ENCODE results near the gene KLHDC9.

Gene KLHDC9

GRCh38 chr1:161074676-161075368 lies 23.3 kb upstream of the KLHDC9 start:
- TF ChIP-seq Cebpa-rat (IDR thresholded peaks at IDR 0.05): no peak
- no peaks in the 10 kb centered on the region for H3K27me3 ChIP-seq

GRCh38 chr1:161076410-161076809 lies 21.8 kb upstream of the KLHDC9 start:
- Histone ChIP-seq H3K36me3 (no peaks in the 10 kb centered on the region), H3K27me3 (no peaks in the 10 kb centered on the region), H4K20me1 (no peaks in the 10 kb centered on the region), H3K9me3 (no peaks in the 10 kb centered on the region), H3K4me1 (peaks cover 8% of the 10 kb centered on the region), H3K27ac (no peak overlapping the region), H3K4me2 (no peak overlapping the region), H3K9ac (no peak overlapping the region), H3K4me3 (no peak overlapping the region)
- TF ChIP-seq Cebpa-rat (IDR thresholded peaks at IDR 0.05): no peak

More at GRCh38 chr1:161074676-161075368, 23.3 kb upstream of the KLHDC9 start:
- H3K9me3 ChIP-seq: no peaks in the 10 kb centered on the region
- no peak overlapping the region for H3K9ac ChIP-seq
- no peaks in the 10 kb centered on the region for H3K36me3 ChIP-seq
- no peak overlapping the region for H3K4me3 ChIP-seq
- peaks cover 24% of the 10 kb centered on the region for H3K4me1 ChIP-seq
- H3K4me2 ChIP-seq: no peak overlapping the region
- H4K20me1 ChIP-seq: no peaks in the 10 kb centered on the region
- no peak overlapping the region for H3K27ac ChIP-seq

GRCh38 chr1:161077426-161077825 lies 20.7 kb upstream of the KLHDC9 start:
- Histone ChIP-seq H3K9me3 (no peaks in the 10 kb centered on the region), H3K27ac (no peak overlapping the region), H4K20me1 (no peaks in the 10 kb centered on the region), H3K9ac (no peak overlapping the region), H3K27me3 (no peaks in the 10 kb centered on the region), H3K36me3 (no peaks in the 10 kb centered on the region), H3K4me1 (no peaks in the 10 kb centered on the region), H3K4me3 (no peak overlapping the region), H3K4me2 (no peak overlapping the region)
- no peak for TF ChIP-seq Cebpa-rat (IDR thresholded peaks at IDR 0.05)

GRCh38 chr1:161079436-161080110 lies 18.6 kb upstream of the KLHDC9 start:
- Histone ChIP-seq H3K36me3 (no peaks in the 10 kb centered on the region), H3K27me3 (no peaks in the 10 kb centered on the region), H3K27ac (no peak overlapping the region), H3K9ac (no peak overlapping the region), H3K4me1 (no peaks in the 10 kb centered on the region), H3K4me3 (no peak overlapping the region), H3K4me2 (no peak overlapping the region), H3K9me3 (no peaks in the 10 kb centered on the region), H4K20me1 (no peaks in the 10 kb centered on the region)
- TF ChIP-seq Cebpa-rat (IDR thresholded peaks at IDR 0.05): no peak

- Histone ChIP-seq H3K27ac (no peak overlapping the region), H3K9ac (no peak overlapping the region), H4K20me1 (no peaks in the 10 kb centered on the region), H3K4me1 (no peaks in the 10 kb centered on the region), H3K36me3 (no peaks in the 10 kb centered on the region), H3K4me3 (no peak overlapping the region), H3K27me3 (no peaks in the 10 kb centered on the region), H3K9me3 (no peaks in the 10 kb centered on the region), H3K4me2 (no peak overlapping the region)
- no peak for TF ChIP-seq Cebpa-rat (IDR thresholded peaks at IDR 0.05)
Observed at GRCh38 chr1:161080441-161081405, 17.4 kb upstream of the KLHDC9 start.

GRCh38 chr1:161081519-161081918 lies 16.6 kb upstream of the KLHDC9 start:
- H3K9ac ChIP-seq: no peak overlapping the region
- H3K36me3 ChIP-seq: no peaks in the 10 kb centered on the region
- no peak overlapping the region for H3K4me2 ChIP-seq
- no peak overlapping the region for H3K4me3 ChIP-seq
- H3K27me3 ChIP-seq: no peaks in the 10 kb centered on the region
- no peaks in the 10 kb centered on the region for H3K9me3 ChIP-seq
- no peak overlapping the region for H3K27ac ChIP-seq
- no peak for TF ChIP-seq Cebpa-rat (IDR thresholded peaks at IDR 0.05)
- H4K20me1 ChIP-seq: no peaks in the 10 kb centered on the region
- no peaks in the 10 kb centered on the region for H3K4me1 ChIP-seq

GRCh38 chr1:161082483-161082882 lies 15.7 kb upstream of the KLHDC9 start:
- no peak overlapping the region for H3K4me3 ChIP-seq
- H3K4me1 ChIP-seq: no peaks in the 10 kb centered on the region
- no peaks in the 10 kb centered on the region for H3K27me3 ChIP-seq
- no peaks in the 10 kb centered on the region for H3K36me3 ChIP-seq
- no peak overlapping the region for H3K4me2 ChIP-seq
- TF ChIP-seq Cebpa-rat (IDR thresholded peaks at IDR 0.05): no peak
- no peak overlapping the region for H3K9ac ChIP-seq
- H4K20me1 ChIP-seq: no peaks in the 10 kb centered on the region
- H3K9me3 ChIP-seq: no peaks in the 10 kb centered on the region
- H3K27ac ChIP-seq: no peak overlapping the region

GRCh38 chr1:161082996-161083747 lies 15.0 kb upstream of the KLHDC9 start:
- Histone ChIP-seq H3K4me3 (no peak overlapping the region), H4K20me1 (no peaks in the 10 kb centered on the region), H3K4me2 (no peak overlapping the region), H3K36me3 (no peaks in the 10 kb centered on the region), H3K4me1 (no peaks in the 10 kb centered on the region), H3K9me3 (no peaks in the 10 kb centered on the region), H3K27me3 (no peaks in the 10 kb centered on the region), H3K27ac (no peak overlapping the region), H3K9ac (no peak overlapping the region)
- TF ChIP-seq Cebpa-rat (IDR thresholded peaks at IDR 0.05): no peak

All from BLaER1 (cell line).